ENCODE data around the gene CLBA1.
A peak's percentile ranks its signal among the peaks of the same experiment; 100 is the strongest.
"Not testable (repeated sequence)": the region's sequence is repeated elsewhere in the genome, so short reads cannot be mapped to it uniquely, and the experiment has no call there.

Gene CLBA1

DNA sequence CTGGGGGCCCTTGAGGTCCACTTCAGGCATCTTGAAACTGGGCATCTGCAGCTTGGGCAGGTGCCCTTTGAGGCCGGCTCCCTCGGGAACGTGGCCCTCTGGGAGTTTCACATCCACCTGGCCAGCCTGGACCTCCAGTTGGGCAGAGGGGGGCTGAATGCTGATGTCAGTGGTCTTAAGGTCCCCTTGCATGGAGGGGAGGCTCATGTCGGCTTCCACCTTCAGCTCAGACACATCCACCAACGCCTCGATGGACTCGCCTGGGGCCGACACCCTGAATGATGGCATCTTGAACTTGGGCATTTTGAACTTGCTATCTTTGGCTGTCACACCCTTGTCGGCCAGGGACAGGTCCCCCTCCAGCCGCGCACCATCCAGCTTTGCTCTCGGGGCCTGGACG, 38.4 kb upstream of the CLBA1 start:
- DNase-seq: not testable (repeated sequence)

- not testable (repeated sequence) for DNase-seq
Observed at GRCh38 chr14:104947881-104948735, 37.5 kb upstream of the CLBA1 start.

- DNase-seq: no peak
Observed at GRCh38 chr14:104948736-104949031, 36.9 kb upstream of the CLBA1 start.

DNA sequence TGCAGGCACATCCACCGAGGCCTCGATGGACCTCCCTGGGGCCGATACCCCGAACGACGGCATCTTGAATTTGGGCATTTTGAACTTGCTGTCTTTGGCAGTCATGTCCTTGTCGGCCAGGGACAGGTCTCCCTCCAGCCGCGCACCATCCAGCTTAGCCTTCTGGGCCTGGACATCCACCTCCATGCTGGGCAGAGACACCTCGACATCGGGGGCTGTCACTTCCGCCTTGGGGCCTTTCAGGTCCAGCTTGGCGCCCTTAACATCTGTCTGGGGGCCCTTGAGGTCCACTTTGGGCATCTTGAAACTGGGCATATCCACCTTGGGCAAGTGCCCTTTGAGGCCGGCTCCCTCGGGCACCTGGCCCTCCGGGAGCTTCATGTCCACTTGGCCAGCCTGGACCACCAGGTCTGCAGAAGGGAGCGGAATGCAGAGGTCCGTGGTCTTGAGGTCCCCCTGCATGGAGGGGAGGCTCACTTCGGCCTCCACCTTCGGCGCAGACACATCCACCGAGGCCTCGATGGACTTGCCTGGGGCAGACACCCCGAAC, 36.1 kb upstream of the CLBA1 start:
- DNase-seq: not testable (repeated sequence)

GRCh38 chr14:104950021-104950420, 35.6 kb upstream of the CLBA1 start:
- DNase-seq: no peak

- DNase-seq: not testable (repeated sequence)
Observed at GRCh38 chr14:104950701-104951100, 34.9 kb upstream of the CLBA1 start.

DNA sequence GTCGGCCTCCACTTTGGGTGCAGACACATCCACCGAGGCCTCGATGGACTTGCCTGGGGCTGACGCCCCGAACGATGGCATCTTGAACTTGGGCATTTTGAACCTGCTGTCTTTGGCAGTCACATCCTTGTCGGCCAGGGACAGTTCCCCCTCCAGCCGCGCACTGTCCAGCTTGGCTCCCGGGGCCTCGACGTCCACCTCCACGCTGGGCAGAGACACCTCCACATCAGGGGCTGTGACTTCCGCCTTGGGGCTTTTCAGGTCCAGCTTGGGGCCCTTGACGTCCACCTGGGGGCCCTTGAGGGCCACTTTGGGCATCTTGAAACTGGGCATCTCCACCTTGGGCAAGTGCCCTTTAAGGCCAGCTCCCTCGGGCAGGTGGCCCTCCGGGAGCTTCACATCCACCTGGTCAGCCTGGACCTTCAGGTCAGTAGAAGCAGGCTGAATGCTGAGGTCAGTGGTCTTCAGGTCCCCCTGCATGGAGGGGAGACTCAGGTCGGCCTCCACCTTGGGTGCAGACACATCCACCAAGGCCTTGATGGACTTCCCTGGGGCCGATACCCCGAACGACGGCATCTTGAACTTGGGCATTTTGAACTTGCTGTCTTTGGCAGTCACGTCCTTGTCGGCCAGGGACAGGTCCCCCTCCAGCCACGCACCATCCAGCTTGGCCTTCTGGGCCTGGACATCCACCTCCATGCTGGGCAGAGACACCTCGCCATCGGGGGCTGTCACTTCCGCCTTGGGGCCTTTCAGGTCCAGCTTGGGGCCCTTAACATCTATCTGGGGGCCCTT, 33.5 kb upstream of the CLBA1 start:
- not testable (repeated sequence) for DNase-seq

DNA sequence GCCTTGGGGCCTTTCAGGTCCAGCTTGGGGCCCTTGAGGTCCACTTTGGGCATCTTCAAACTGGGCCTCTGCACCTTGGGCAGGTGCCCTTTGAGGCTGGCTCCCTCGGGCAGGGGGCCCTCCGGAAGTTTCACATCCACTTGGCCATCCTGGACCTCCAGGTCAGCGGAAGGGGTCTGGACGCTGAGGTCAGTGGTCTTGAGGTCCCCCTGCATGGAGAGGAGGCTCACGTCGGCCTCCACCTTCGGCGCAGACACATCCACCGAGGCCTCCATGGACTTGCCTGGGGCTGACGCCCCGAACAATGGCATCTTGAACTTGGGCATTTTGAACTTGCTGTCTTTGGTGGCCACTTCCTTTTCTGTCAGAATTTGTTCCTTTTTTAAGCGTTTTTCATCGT, 32.5 kb upstream of the CLBA1 start:
- DNase-seq: no peak

GRCh38 chr14:104953896-104954656, 31.5 kb upstream of the CLBA1 start:
- DNase-seq: no peak

- no peak for DNase-seq
Observed at GRCh38 chr14:104954746-104955395, 30.7 kb upstream of the CLBA1 start.

GRCh38 chr14:104955396-104955770, 30.2 kb upstream of the CLBA1 start:
- DNase-seq: no peak

DNA sequence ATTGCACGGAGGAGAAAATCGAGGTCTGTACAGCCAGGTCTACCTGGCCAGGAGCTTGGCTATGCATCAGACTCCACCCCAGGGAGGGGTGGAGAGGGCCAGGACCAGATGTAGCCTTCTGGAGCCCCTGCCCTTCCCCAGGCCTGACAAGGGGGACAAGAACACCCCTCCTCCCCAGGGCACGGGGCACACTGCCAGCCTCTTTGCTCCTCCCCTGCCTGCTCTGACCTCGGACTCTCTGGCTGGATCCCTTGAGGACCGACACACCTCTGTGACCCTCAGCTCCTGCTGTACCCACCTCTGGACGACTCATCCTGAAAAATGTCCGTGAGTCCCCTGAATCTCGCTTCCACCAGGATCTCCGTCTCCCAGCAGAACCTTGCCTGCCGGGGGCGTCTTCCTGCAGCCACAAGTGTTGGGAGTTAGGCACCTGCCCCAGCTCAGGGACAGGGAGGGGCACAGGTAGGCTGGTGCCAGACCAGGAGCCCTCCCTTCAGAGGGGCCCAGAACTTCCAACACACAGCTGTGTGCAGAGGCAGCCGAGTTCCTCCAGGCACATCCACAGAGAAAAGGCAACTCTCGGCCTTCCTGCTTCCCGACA, 29.2 kb upstream of the CLBA1 start:
- DNase-seq: no peak

- DNase-seq: no peak
Observed at GRCh38 chr14:104957146-104958113, 28.2 kb upstream of the CLBA1 start.

GRCh38 chr14:104964546-104964945, 21.0 kb upstream of the CLBA1 start:
- no peak for DNase-seq

- no peak for DNase-seq
Observed at GRCh38 chr14:104965561-104966231, 19.9 kb upstream of the CLBA1 start.

GRCh38 chr14:104966261-104966865, 19.2 kb upstream of the CLBA1 start:
- DNase-seq: no peak

DNA sequence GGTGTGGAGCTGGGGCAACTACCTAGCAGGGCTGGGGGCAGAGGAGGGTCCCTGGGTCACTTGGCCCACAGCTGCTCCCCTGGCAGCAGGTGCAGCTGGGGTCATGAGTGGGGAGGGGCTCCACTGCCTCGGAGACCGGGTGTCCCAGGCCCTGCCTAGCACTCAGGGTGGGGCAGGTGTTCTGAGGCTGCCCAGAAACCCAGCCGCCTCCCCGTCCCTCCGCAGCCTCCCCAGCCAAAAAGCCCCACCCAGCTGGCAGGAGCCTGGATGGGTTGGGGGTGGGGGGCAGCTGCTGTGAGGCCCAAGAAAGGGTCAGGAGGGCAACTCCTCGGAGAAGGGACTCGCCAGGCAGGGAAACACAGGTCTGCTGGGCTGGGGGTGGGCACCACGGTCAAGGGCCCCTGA, 18.6 kb upstream of the CLBA1 start:
- peak; percentile 3 for DNase-seq

DNA sequence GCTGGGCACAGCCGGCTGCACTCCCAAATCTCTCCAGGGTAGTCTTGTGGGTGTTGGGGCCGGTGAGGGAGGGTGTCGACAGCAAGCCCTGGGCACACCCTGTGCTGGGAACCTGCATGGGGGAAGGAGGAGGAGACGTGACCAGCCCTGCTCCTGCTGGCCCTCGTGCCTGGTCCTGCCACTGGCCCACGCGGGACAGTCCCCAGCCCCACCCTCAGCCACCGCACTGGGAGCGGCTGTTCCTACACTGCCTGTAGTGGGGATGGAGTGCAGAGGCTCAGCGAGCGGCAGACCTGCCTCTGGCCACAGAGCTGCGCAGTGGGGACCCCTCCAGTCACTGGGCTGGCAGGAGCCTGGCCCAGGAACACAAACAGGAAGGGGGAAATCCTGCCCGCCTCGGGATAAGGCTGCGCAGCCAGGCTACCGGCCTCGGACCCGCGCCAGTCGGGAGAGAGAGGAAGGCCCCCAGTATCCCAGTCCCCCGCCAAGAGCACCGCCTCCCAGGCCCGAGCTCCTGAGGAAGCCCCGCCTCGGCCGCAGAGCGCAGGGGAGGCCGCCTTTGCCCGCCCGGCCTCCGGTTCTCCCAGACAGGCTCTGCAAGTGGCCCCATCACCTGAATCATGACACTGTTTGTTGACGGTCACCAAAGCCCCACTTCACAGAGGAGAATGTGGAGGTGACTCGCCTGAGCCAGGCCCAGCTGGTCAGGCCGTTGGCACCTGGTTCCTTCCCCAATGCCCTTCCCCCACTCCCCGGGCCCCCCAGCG, 18.0 kb upstream of the CLBA1 start:
- peak; percentile 76 for DNase-seq

- DNase-seq: no peak
Observed at GRCh38 chr14:104968153-104968527, 17.4 kb upstream of the CLBA1 start.

Measured in right kidney (tissue), 1 donor.